Panc1 (cell line): ENCODE data around the gene ANKH. TPM values are rescaled to one million over a fixed set of nuclear protein-coding genes. Genes with fewer than 3 reads are reported as not detected.

ENCODE experiments used
- ATAC-seq: fragments of 200-7000 bp; cut with Tn5 transposase; 2 replicates; pipeline ENCODE4 v1.9.1; 2020; ENCODE audit warnings: mild to moderate bottlenecking, moderate library complexity
- BruUV-seq: library from RNA; stranded (reverse); fragments of 400-500 nt; replicated peaks from 2 replicates; lab custom pipeline; 2021; lab: Mats Ljungman, UMichigan
- CTCF ChIA-PET: fragments of 300-600 bp; sonication (Branson Sonifier 250); formaldehyde crosslinking; loops from one replicate; lab custom pipeline; 2022; ENCODE audit warnings: antibody characterized with exemption; lab: Charles Lee
- POLR2A ChIA-PET: fragments of 300-600 bp; sonication (Branson Sonifier 250); formaldehyde crosslinking; loops from one replicate; lab custom pipeline; 2022; ENCODE audit warnings: antibody characterized with exemption; lab: Charles Lee
- DNase-seq: peaks from one replicate; pipeline ENCODE4 v3.0.0-alpha.2; 2010; ENCODE audit warnings: low read depth, low spot score
- H3K27ac ChIP-seq: 2 replicates; pipeline ENCODE4 v1.5.1; 2011; ENCODE audit warnings: mild to moderate bottlenecking, low read length, inconsistent platforms
- H3K27me3 ChIP-seq: fragments of 200-500 bp; sonication (Bioruptor generic); 2 replicates; pipeline ENCODE4 v1.6.0; 2014; ENCODE audit warnings: low read length, inconsistent platforms; ENCODE audit not compliant: control insufficient read depth, insufficient read depth
- H3K36me3 ChIP-seq: fragments of 200-500 bp; sonication (Bioruptor generic); 2 replicates; pipeline ENCODE4 v1.5.1; 2014; ENCODE audit warnings: inconsistent platforms, mild to moderate bottlenecking, low read length, moderate library complexity; ENCODE audit not compliant: control insufficient read depth, insufficient read depth
- H3K4me1 ChIP-seq: 2 replicates; pipeline ENCODE4 v1.5.1; 2011; ENCODE audit warnings: inconsistent platforms, mild to moderate bottlenecking, low read length, moderate library complexity; ENCODE audit not compliant: control insufficient read depth, insufficient read depth
- H3K4me3 ChIP-seq, 2 experiments: 2 replicates each; pipeline ENCODE4 v1.5.1; 2011 to 2012; ENCODE audit warnings: low read depth in 2 of 2, low read length in 2 of 2, mild to moderate bottlenecking in 2 of 2, inconsistent platforms in 1 of 2, moderate library complexity in 1 of 2
- H3K9me3 ChIP-seq: fragments of 200-500 bp; sonication (Bioruptor generic); 2 replicates; pipeline ENCODE4 v1.5.1; 2014; ENCODE audit warnings: low read depth, mild to moderate bottlenecking, inconsistent platforms, low read length, moderate library complexity; ENCODE audit not compliant: control insufficient read depth, insufficient read depth
- CTCF ChIP-seq: fragments of 450-650 bp; IDR thresholded peaks from 2 replicates; pipeline ENCODE4 v1.5.1; 2017; ENCODE audit warnings: mild to moderate bottlenecking
- POLR2AphosphoS5 ChIP-seq: IDR thresholded peaks from 2 replicates; pipeline ENCODE4 v1.6.1; 2012; ENCODE audit warnings: mild to moderate bottlenecking, low read depth, low read length, moderate library complexity
- REST ChIP-seq, 2 experiments: IDR thresholded peaks; 2 replicates each; pipeline ENCODE4 v1.6.1; 2011 to 2012; ENCODE audit warnings: low read depth in 2 of 2, control low read depth in 1 of 2, low read length in 1 of 2, mild to moderate bottlenecking in 1 of 2, moderate library complexity in 1 of 2; ENCODE audit not compliant: insufficient read depth in 1 of 2
- SIN3A ChIP-seq: IDR thresholded peaks from 2 replicates; pipeline ENCODE4 v1.6.1; 2012; ENCODE audit warnings: low read depth, mild to moderate bottlenecking, low read length, moderate library complexity, borderline replicate concordance; ENCODE audit not compliant: insufficient read depth
- TCF7L2 ChIP-seq: IDR thresholded peaks from 2 replicates; pipeline ENCODE4 v1.6.1; 2011; ENCODE audit warnings: mild to moderate bottlenecking, low read depth, low read length, inconsistent platforms
- in situ Hi-C: cut with HindIII; loops from 2 replicates; pipeline ENCODE4 v1.10.0; 2016; ENCODE audit warnings: low sequenced_read_pairs, low pct_unique_long_range_greater_than_20kb
- intact Hi-C: fragments of 100-400 bp; cut with micrococcal nuclease; formaldehyde crosslinking; loops from one replicate; pipeline ENCODE4 v1.10.0; 2022; ENCODE audit not compliant: unreplicated experiment
- total RNA-seq: library from RNA; stranded (reverse); gene quantifications from one replicate; pipeline ENCODE4 v1.2.1, GENCODE V29; 2021; ENCODE audit not compliant: unreplicated experiment

The ANKH gene
- total RNA-seq, 1 experiment from 2014 or later, result 11.2 TPM

GRCh38 chr5:14696851-14697250, 174.7 kb downstream of the ANKH start:
- DNase-seq (no peak), ATAC-seq (no peak)
- H3K4me3 ChIP-seq, result no peak overlapping the region
- no peak for TF ChIP-seq CTCF
- TF ChIP-seq REST (IDR thresholded peaks at IDR 0.05; ENCODE audit: insufficient read depth in 1 of 2, low read depth in 2 of 2, low read length in 1 of 2), result no peak
- TF ChIP-seq SIN3A, result no peak
- no peak for TF ChIP-seq POLR2AphosphoS5
- no peak for TF ChIP-seq TCF7L2
- ChIA-PET CTCF (no interaction called here), POLR2A (no interaction called here)
- TSS peak; percentile 31 for BruUV-seq
- no peaks in the 10 kb centered on the region for H3K27me3 ChIP-seq
- H3K4me1 ChIP-seq, result no peaks in the 10 kb centered on the region
- no peaks in the 10 kb centered on the region for H3K9me3 ChIP-seq
- in situ Hi-C loops, result no loop called here
- H3K36me3 ChIP-seq, result peaks cover 15% of the 10 kb centered on the region; the same call in 1 of the 2 replicates
- no peak overlapping the region for H3K27ac ChIP-seq
- intact Hi-C loops, result no loop called here

GRCh38 chr5:14696057-14696456, 175.5 kb downstream of the ANKH start:
- ATAC-seq, result no peak
- Histone ChIP-seq H3K27ac (no peak overlapping the region), H3K9me3 (no peaks in the 10 kb centered on the region), H3K27me3 (no peaks in the 10 kb centered on the region), H3K4me1 (no peaks in the 10 kb centered on the region), H3K4me3 (no peak overlapping the region), H3K36me3 (peaks cover 13% of the 10 kb centered on the region)
- ChIA-PET POLR2A (interaction anchor here (0.6 kb wide), 1 partner anchor 83 kb away, joined by 7 read pairs; no protein-coding TSS in a partner anchor), CTCF (no interaction called here)
- no TSS peak for BruUV-seq
- intact Hi-C loops, result no loop called here
- DNase-seq, result no peak
- TF ChIP-seq CTCF (no peak), REST (IDR thresholded peaks at IDR 0.05; ENCODE audit: insufficient read depth in 1 of 2, low read depth in 2 of 2, low read length in 1 of 2) (no peak), POLR2AphosphoS5 (no peak), TCF7L2 (no peak), SIN3A (no peak)
- in situ Hi-C loops, result no loop called here
